GM18505 (cell line): ENCODE data around the gene PIGM.
A peak's percentile ranks its signal among the peaks of the same experiment; 100 is the strongest.
"Not testable (repeated sequence)": the region's sequence is repeated elsewhere in the genome, so short reads cannot be mapped to it uniquely, and the experiment has no call there.

ENCODE experiments used
- ATAC-seq: cut with Tn5 transposase; IDR thresholded peaks from one replicate; pipeline ENCODE4 v1.9.1; 2021; ENCODE audit not compliant: unreplicated experiment
- POLR2A ChIP-seq: IDR thresholded peaks from 4 replicates; pipeline ENCODE4 v1.6.1; 2011; ENCODE audit warnings: borderline replicate concordance; ENCODE audit not compliant: insufficient read depth, insufficient read length; ENCODE audit errors: extremely low read depth

PIGM gene

DNA sequence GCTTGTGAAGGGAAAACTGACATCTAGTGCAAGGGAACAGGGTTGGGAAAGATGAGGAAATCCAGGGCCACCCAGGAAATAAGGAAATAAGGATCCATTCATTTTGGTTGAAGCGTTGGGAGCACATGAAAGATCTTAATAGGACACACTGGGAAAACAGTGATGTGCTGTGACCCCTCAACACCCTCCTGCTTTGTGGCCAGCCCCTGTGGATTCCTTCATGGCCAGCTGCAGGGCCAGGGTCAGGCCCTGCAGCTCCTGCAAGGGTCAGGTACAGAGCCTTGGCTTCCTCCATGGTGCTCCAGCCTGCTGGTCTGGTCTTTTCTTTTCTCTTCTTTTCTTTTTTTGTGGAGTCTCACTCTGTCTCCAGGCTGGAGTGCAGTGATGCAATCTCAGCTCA is 18.8 kb upstream of the PIGM start:
- no peak for ATAC-seq
- TF ChIP-seq POLR2A, result no peak

- not testable (repeated sequence) for ATAC-seq
These were observed 18.4 kb upstream of the PIGM start for GRCh38 chr1:160050182-160050581.

- TF ChIP-seq POLR2A, result no peak
These were observed 17.3 kb upstream of the PIGM start for GRCh38 chr1:160049101-160049500.

DNA sequence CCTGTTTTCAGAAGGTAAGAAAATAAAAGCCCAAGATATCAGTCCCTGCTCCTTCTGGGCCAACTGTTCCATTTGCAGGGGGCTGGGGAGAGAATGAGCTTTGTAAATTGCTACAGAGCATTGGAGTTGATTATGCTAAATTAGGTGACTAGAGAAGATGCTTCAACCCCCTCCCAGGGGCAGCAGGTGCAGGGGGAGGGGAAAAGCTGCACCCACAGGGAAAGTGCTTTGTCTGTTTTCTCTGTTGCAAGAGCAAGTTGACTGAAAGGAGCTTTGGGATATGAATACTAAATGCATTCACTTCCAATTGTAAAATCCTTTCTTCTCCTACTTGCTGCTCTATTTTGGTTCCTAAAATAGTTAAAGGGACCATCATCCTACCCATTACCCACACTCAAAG is 16.5 kb upstream of the PIGM start:
- no peak for TF ChIP-seq POLR2A
- no peak for ATAC-seq

More at GRCh38 chr1:160049101-160049500, 17.3 kb upstream of the PIGM start:
- ATAC-seq, result no peak

DNA sequence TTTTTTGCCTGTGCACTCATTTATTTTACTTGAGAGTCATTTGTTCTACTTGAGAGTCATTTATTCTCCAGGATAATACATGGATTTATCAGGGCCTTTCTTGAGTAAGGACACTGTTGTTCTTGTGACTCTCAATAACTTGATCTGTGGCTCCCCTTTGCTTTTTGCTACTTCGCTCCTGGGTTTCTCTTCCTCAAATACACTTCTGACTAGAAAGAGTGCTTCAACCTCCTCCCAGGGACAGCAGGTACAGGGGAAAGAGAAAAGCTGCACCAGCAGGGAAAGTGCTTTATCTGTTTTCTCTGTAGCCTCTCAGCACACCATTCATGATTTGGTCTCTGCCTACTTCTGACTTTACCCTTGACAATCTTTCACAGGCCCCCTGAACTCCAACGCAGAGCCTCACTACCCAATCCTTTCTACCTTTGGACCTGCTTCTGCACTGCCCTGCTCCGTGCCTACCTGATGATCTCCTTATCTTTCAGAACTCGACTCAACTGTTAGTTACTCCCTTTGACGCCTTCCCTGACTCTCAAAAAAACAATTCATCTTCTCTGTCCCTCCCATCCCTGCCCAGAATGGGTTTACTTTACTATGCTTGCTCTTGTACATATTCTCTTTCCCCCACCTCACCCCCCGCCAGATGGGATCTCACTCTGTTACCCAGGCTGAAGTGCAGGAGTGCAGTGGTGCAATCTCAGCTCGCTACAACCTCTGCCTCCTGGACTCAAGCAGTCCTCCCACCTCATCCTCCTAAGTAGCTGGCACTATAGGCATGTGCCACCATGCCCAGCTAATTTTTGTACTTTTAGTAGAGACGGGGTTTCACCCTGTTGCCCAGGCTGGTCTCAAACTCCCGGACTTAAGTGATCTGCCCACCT is 15.6 kb upstream of the PIGM start:
- ATAC-seq, result peak; percentile 39
- TF ChIP-seq POLR2A, result no peak

- ATAC-seq, result peak; percentile 64
- no peak for TF ChIP-seq POLR2A
These were observed 14.8 kb upstream of the PIGM start for GRCh38 chr1:160046494-160047110.

DNA sequence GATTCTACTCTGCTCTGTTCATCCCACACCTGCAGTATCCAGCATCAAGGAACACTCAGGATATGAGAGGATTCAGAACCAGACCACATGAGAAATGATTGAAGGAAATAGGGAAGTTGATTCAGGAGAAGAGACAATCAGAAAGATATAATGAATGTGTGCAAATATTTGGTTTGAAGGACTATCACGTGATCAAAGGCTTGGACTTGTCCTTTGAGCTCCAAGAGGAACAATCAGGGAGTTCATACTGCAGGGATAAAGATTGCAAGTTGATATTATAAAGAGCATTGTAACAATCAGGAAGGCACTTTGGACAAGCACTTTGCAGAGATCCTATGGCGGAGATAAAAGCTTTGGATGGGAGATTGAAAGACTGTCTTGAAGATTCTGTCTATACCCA is 13.9 kb upstream of the PIGM start:
- no peak for TF ChIP-seq POLR2A
- ATAC-seq, result no peak

DNA sequence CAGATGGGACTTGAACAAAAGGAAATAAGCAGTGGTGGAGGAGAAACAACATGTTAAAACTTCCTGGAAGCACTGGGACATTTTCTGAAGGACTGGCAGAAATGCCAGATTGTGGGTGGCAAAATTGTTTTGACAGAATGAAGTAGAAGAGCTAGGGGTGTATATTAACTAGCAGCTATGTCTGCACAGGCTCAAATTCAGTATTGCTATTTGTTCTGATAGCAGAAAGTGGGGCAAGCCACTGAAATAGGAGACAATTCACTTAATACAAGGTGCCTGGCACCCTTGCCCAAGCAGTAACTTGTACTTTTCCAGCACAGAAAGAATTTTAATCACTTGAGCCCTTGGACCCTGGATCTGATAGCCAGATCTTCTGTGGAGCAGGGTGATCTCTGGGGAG is 11.8 kb upstream of the PIGM start:
- TF ChIP-seq POLR2A, result no peak
- no peak for ATAC-seq

DNA sequence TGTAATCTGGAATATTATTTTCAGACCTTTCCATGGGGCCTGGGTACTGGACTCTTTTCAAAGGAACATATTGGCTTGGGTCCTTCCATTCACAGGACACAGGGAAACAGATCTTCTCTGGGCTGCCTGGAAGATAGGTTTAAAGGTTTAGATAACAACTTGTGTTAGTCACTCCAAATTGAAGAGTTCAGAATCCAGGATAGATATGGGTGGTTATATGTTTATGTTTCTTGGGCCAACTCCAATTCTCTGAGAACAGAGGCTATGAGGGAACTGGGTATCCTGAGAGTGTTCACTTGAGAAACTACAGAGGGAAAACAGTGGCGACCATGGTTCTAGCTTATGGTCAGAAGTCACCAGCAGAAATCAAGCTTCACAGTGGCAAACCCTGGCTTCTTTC is 8.7 kb upstream of the PIGM start:
- no peak for ATAC-seq
- TF ChIP-seq POLR2A, result no peak

DNA sequence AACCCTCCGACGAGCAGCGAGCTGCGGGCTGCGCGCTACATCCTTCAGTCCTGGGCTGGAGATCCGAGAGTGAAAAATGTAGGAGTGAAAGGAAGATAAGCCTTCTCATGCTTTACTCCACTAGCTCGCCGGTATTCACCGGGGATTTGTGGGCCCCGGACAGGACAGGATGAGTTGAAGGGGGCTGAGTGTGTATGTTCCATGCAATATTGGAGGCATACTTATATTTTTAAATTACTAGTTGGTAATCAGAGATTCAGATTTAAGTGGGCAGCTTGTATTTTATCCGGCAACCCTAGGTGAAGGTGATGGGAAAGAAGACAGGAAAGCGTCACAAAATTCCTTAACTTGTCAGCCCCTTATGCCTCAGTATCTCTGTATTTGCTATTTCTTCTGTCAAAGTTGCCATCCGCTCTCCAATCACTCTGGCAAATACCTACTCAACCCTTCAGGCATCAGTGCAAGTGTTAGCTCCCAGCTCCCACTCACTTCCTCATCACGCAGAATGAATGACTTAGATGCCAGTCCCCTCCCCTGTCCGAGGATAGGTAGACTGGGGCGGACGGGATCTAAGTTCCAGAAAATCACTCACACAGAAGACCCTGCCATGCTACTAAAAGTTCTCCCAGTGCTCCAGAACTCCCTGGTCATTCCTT is 503 bp upstream of the PIGM start:
- ATAC-seq, result no peak
- no peak for TF ChIP-seq POLR2A

DNA sequence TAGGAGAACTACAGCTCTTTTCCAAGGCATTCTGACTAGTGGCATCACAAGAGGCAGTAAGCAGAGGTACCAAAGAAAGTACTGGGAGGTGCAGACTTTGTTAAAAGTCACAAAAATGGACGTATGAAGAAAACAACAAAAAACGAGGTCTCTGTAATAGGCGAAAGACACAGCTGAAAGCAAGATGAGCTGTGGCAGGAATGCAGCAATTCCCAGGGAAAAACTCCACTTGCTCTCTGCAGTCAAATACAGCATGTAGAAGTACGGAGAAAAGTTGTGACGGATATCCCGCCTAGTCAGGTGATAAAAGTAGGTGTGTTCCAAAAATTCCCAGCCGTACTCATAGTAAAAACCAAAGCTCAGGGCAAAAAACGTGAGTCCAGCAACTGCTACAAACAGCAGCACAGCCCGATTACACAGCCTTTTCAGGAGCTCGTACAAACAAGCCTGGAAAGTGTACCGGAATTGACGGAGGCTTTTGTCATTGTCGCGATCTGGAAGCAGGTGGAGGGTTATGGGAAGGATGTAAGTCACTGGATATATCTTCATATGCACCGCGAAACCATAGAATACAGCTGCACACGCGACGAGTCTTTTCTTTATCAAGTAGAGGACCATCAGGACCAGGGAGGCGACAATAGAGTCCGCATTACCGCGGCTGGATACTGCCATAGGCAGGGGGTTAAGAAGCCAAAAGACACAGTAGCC is 979 bp downstream of the PIGM start:
- ATAC-seq, result peak; percentile 6
- no peak for TF ChIP-seq POLR2A

DNA sequence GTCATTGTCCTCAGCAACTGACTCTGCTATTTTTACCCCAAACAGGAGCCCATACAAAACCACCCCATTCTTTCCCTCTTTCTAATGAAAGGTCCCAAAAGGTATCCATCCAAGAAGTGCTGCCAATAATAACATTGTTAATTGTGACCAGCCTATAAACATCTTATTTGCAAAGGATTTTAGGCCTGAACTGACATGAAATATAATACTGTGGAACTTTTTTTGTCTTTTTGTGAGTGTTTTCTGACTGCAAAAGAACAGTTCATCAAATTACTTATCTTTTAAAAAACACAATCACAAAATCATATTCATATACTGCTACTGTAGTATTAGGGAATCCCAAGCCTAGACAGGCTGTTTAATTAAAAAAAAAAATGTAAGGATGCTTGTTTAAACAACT is 3.4 kb downstream of the PIGM start:
- ATAC-seq, result no peak
- TF ChIP-seq POLR2A, result no peak

DNA sequence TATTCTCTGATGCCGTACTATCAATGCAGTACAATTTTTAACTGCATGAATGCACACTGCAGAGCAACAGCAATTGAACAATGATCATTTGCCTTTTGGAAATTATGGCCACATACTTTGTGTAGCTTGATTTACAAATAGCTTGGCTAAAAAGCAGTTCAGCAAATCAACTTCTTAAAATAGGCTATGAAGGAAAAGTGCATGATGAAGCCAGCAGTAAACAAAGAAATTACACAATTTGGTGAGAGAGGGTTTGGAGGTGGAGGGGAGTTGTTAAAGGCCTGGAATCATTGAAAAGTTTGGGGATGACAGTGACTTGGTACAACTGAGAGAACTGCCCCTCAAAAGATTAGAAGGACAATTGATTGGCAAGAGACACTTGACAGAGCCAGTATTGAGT is 6.5 kb downstream of the PIGM start:
- ATAC-seq, result no peak
- no peak for TF ChIP-seq POLR2A
